NB4 (cell line): Measurements from ENCODE around the gene TMEM61.

Experiments
- POLR2A ChIP-seq: IDR thresholded peaks from 2 replicates; pipeline ENCODE4 v1.6.1; 2011; ENCODE audit warnings: mild to moderate bottlenecking; ENCODE audit not compliant: insufficient read length; ENCODE audit errors: extremely low read depth
- TF ChIP-seq, protein P1 (sequence below): IDR thresholded peaks from one replicate; pipeline ENCODE4 v1.5.1; 2012; ENCODE audit warnings: low read depth, low read length
- TF ChIP-seq, protein P2 (sequence below): IDR thresholded peaks from 2 replicates; pipeline ENCODE4 v1.6.1; 2011; ENCODE audit warnings: low read depth, low read length

- TF ChIP-seq, protein P1, sequence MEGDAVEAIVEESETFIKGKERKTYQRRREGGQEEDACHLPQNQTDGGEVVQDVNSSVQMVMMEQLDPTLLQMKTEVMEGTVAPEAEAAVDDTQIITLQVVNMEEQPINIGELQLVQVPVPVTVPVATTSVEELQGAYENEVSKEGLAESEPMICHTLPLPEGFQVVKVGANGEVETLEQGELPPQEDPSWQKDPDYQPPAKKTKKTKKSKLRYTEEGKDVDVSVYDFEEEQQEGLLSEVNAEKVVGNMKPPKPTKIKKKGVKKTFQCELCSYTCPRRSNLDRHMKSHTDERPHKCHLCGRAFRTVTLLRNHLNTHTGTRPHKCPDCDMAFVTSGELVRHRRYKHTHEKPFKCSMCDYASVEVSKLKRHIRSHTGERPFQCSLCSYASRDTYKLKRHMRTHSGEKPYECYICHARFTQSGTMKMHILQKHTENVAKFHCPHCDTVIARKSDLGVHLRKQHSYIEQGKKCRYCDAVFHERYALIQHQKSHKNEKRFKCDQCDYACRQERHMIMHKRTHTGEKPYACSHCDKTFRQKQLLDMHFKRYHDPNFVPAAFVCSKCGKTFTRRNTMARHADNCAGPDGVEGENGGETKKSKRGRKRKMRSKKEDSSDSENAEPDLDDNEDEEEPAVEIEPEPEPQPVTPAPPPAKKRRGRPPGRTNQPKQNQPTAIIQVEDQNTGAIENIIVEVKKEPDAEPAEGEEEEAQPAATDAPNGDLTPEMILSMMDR: no peak
- no peak for TF ChIP-seq POLR2A
- TF ChIP-seq, protein P2, sequence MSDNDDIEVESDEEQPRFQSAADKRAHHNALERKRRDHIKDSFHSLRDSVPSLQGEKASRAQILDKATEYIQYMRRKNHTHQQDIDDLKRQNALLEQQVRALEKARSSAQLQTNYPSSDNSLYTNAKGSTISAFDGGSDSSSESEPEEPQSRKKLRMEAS: no peak
Observed at GRCh38 chr1:54988975-54989374, 8.5 kb downstream of the TMEM61 start.
